Chondrocyte (in vitro differentiated cells): ENCODE measurements around the gene MDK. TPM values are rescaled to one million over a fixed set of nuclear protein-coding genes. Genes with fewer than 3 reads are reported as not detected.

Experiments
- DNase-seq: peaks from one replicate; pipeline ENCODE4 v3.0.0; 2021; ENCODE audit warnings: mixed read lengths, low spot score
- H3K27ac Mint-ChIP-seq: one replicate; pipeline ENCODE4 v1.8.0; 2021; ENCODE audit warnings: mild to moderate bottlenecking, moderate library complexity, mixed read lengths; ENCODE audit not compliant: unreplicated experiment
- H3K27me3 Mint-ChIP-seq: 2 replicates; pipeline ENCODE4 v1.8.0; 2021; ENCODE audit warnings: low read depth, mixed read lengths
- H3K36me3 Mint-ChIP-seq: 2 replicates; pipeline ENCODE4 v1.8.0; 2021; ENCODE audit warnings: low read depth, mixed read lengths
- H3K4me1 Mint-ChIP-seq: 2 replicates; pipeline ENCODE4 v1.8.0; 2021; ENCODE audit warnings: low read depth, mild to moderate bottlenecking, mixed read lengths
- H3K4me3 Mint-ChIP-seq: one replicate; pipeline ENCODE4 v1.8.0; 2021; ENCODE audit warnings: mild to moderate bottlenecking, moderate library complexity, mixed read lengths; ENCODE audit not compliant: unreplicated experiment
- H3K9me3 Mint-ChIP-seq: 2 replicates; pipeline ENCODE4 v1.8.0; 2021; ENCODE audit warnings: low read depth, mixed read lengths
- total RNA-seq: library from RNA; stranded (reverse); gene quantifications from 3 replicates; pipeline ENCODE4 v1.2.1, GENCODE V29; 2021
- TF ChIP-seq, protein P1 (sequence below): fragments of 200-600 bp; sonication (generic); IDR thresholded peaks from 2 replicates; pipeline ENCODE4 v1.5.0; 2021; ENCODE audit warnings: antibody characterized with exemption, mild to moderate bottlenecking, moderate library complexity

MDK gene
- total RNA-seq, 1 donor from 2014 or later, result 127 TPM

DNA sequence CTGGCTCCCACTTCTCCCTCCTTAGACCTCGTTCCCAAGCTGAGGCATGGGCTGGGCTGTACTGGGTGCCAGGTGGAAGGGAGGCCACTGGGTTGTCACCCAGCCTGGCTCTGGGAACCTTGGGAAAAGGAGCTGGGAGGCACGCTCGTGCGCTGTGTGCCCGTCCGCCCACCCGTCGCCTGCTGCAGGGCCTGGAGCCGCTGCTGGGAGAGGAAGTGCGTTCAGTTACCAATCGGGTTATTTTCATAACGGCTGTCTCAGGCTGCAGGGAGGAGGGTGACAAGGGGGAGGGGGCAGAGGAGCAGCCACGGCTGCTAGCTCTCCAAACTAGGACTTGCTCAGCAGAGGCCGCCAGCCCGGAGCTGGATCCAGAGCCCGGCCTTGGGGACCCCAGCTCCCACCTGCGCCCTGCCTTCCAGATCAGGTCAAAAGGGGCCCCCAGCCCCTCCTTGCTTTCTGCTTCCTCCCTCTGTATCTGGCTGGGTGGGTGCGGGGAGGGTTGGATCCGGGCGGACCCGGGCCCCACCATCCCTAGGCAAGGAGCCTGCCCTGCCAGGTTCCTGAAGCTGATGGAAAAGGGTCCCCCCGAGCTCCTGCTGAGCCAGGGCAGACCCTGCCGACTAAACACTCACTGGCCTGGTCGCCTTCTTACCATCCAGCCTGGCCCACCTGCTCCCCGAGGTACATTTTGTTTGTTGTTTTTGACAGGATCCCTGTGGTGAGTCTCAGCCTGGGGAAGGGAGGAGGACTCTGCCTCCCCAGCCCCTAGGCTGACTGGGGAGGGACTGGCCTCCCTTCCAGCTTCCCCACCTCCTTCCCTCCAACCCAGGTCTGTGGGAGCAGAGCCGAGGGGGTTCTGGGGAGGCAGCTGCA lies 19.9 kb upstream of the MDK start:
- DNase-seq, result peak; percentile 87
- Mint-ChIP-seq H3K4me1 (peaks cover 41% of the 10 kb centered on the region), H3K27me3 (no peaks in the 10 kb centered on the region), H3K9me3 (no peaks in the 10 kb centered on the region), H3K27ac (peak overlapping the region; percentile 96), H3K4me3 (peak overlapping the region; percentile 66), H3K36me3 (no peaks in the 10 kb centered on the region)
- TF ChIP-seq, protein P1, sequence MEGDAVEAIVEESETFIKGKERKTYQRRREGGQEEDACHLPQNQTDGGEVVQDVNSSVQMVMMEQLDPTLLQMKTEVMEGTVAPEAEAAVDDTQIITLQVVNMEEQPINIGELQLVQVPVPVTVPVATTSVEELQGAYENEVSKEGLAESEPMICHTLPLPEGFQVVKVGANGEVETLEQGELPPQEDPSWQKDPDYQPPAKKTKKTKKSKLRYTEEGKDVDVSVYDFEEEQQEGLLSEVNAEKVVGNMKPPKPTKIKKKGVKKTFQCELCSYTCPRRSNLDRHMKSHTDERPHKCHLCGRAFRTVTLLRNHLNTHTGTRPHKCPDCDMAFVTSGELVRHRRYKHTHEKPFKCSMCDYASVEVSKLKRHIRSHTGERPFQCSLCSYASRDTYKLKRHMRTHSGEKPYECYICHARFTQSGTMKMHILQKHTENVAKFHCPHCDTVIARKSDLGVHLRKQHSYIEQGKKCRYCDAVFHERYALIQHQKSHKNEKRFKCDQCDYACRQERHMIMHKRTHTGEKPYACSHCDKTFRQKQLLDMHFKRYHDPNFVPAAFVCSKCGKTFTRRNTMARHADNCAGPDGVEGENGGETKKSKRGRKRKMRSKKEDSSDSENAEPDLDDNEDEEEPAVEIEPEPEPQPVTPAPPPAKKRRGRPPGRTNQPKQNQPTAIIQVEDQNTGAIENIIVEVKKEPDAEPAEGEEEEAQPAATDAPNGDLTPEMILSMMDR, result no peak

DNA sequence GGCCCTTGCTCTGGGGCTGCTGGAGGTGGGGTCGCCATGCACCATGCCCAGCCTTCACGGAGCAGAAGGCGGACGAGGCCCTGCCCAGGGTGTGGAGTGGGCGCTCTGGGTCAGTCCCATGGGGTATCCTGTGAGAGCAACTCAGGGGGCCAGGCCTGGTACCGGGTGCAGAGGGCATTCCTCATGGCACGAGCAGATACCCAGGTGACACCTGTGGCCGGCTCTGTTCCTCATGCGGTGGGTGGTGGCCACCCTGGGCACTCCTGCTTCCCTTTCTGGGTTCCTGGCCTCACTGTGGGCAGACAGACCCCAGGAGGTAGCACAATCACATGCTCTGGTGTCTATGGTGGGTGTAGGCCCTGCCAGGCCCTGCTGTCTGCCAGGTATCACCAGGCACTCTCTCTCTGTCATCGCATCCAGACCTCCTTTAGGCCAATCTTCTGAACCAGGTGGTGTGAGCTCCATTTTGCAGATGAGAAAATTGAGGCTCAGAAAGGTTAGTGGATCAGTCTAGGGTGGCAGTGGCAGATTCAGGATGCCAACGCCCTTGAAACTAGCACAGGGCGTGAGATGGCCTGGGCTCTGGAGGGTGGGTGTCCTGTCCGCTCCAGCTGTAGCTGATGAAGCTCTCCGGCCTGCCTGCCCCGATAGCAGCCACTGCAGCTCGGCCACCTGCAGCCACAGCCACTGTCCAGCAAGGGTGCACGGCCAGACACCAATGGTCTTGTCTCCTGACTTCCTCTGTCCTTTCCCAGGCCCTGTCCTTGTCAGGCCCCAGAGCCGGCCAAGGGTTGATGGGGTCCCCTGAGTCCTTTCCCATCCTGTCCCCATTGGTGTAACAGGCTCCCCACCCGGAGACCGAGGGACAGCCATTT lies 19.1 kb upstream of the MDK start:
- no peak for DNase-seq
- H3K27ac Mint-ChIP-seq, result peak overlapping the region; percentile 96
- H3K36me3 Mint-ChIP-seq, result no peaks in the 10 kb centered on the region
- H3K4me3 Mint-ChIP-seq, result peak overlapping the region; percentile 66
- peaks cover 38% of the 10 kb centered on the region for H3K4me1 Mint-ChIP-seq
- H3K27me3 Mint-ChIP-seq, result no peaks in the 10 kb centered on the region
- H3K9me3 Mint-ChIP-seq, result no peaks in the 10 kb centered on the region
- TF ChIP-seq, protein P1, result no peak

DNA sequence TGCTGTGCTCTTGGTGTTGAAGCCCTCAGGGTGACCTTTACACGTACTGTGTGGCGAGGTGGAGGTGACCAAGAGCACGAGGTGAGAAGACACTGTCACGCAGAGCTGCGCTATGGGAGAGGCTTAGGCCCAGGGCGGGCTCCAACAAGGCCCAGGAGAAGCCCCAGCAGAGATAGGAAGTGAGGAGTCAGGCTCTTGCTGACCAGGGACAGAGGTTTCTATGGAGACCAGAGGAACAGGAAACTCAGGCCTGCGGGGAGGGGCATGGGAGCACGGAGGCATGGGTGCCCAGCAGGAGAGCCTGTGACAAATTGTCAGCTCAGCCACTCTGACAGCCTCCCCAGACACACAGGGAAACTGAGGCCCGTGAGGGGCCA lies 18.4 kb upstream of the MDK start:
- Mint-ChIP-seq H3K4me1 (peaks cover 38% of the 10 kb centered on the region), H3K4me3 (peak overlapping the region; percentile 49), H3K27me3 (no peaks in the 10 kb centered on the region), H3K36me3 (no peaks in the 10 kb centered on the region), H3K9me3 (no peaks in the 10 kb centered on the region), H3K27ac (peak overlapping the region; percentile 96)
- no peak for DNase-seq
- TF ChIP-seq, protein P1, result no peak

- Mint-ChIP-seq H3K27me3 (no peaks in the 10 kb centered on the region), H3K4me1 (peaks cover 38% of the 10 kb centered on the region), H3K27ac (peak overlapping the region; percentile 96), H3K36me3 (no peaks in the 10 kb centered on the region), H3K4me3 (peak overlapping the region; percentile 16), H3K9me3 (no peaks in the 10 kb centered on the region)
- no peak for DNase-seq
- TF ChIP-seq, protein P1, result peak; percentile 65
Observed at GRCh38 chr11:46363455-46364005, 17.9 kb upstream of the MDK start.

DNA sequence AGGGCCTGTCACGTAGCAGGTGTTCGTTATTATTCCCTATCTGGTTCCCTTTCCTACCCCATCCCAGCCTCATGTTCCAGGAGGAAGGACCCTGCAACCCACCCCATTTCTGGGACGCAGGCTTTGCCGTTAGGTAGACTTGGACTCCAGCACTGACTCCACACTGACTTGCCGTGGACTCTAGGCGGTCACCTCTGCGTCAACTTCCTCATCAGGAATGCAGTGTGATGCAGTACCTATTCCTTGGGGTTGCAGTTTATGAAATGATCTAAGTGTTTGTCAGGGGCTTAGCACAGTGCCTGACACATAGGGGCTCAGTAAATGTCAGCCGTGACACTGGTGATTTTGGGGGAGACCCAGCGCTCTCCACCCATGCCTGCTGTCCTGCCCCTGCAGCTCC lies 17.4 kb upstream of the MDK start:
- no peaks in the 10 kb centered on the region for H3K9me3 Mint-ChIP-seq
- no peaks in the 10 kb centered on the region for H3K36me3 Mint-ChIP-seq
- DNase-seq, result no peak
- H3K27me3 Mint-ChIP-seq, result no peaks in the 10 kb centered on the region
- peaks cover 38% of the 10 kb centered on the region for H3K4me1 Mint-ChIP-seq
- peak overlapping the region; percentile 96 for H3K27ac Mint-ChIP-seq
- TF ChIP-seq, protein P1, result no peak
- no peak overlapping the region for H3K4me3 Mint-ChIP-seq
